Mesenchymal stem cell (in vitro differentiated cells and primary cell): ENCODE results near the gene MDM1.

Experiments
- DNase-seq: peaks from one replicate; pipeline ENCODE4 v3.0.0-alpha.2; 2013
- H2AFZ ChIP-seq: one replicate; pipeline ENCODE4 v1.6.1; 2013; ENCODE audit warnings: low read depth, mild to moderate bottlenecking, control low read depth, inconsistent platforms, low read length, moderate library complexity
- H2AK5ac ChIP-seq: 2 replicates; pipeline ENCODE4 v1.6.1; 2013; ENCODE audit warnings: low read length, moderate library complexity, mild to moderate bottlenecking, inconsistent platforms; ENCODE audit not compliant: severe bottlenecking
- H2BK120ac ChIP-seq: one replicate; pipeline ENCODE4 v1.6.1; 2013; ENCODE audit warnings: low read depth, mild to moderate bottlenecking, inconsistent platforms, low read length, moderate library complexity
- H2BK12ac ChIP-seq, 2 experiments: one replicate each; pipeline ENCODE4 v1.6.1; 2013; ENCODE audit warnings: inconsistent platforms in 2 of 2, low read length in 2 of 2, mild to moderate bottlenecking in 2 of 2, moderate library complexity in 2 of 2, control low read depth in 1 of 2
- H2BK15ac ChIP-seq: one replicate; pipeline ENCODE4 v1.6.1; 2013; ENCODE audit warnings: mild to moderate bottlenecking, low read depth, inconsistent platforms; ENCODE audit not compliant: poor library complexity, severe bottlenecking
- H2BK5ac ChIP-seq: 2 replicates; pipeline ENCODE4 v1.6.1; 2013; ENCODE audit warnings: low read depth, mild to moderate bottlenecking, low read length, control low read depth, inconsistent platforms; ENCODE audit not compliant: poor library complexity, severe bottlenecking
- H3K14ac ChIP-seq, 2 experiments: one replicate each; pipeline ENCODE4 v1.6.1; 2013; ENCODE audit warnings: inconsistent platforms in 2 of 2, low read length in 2 of 2, control low read depth in 1 of 2, mild to moderate bottlenecking in 1 of 2, moderate library complexity in 1 of 2
- H3K18ac ChIP-seq, 2 experiments: one replicate each; pipeline ENCODE4 v1.6.1; 2013; ENCODE audit warnings: inconsistent platforms in 2 of 2, low read length in 2 of 2, control low read depth in 1 of 2, low read depth in 1 of 2, mild to moderate bottlenecking in 1 of 2
- H3K23ac ChIP-seq, 2 experiments: one replicate each; pipeline ENCODE4 v1.6.1; 2013; ENCODE audit warnings: inconsistent platforms in 2 of 2, low read length in 2 of 2, mild to moderate bottlenecking in 2 of 2, moderate library complexity in 2 of 2, control low read depth in 1 of 2
- H3K27ac ChIP-seq: 2 replicates; pipeline ENCODE4 v1.5.1; 2013; ENCODE audit warnings: mild to moderate bottlenecking, moderate library complexity, low read length, control low read depth, inconsistent platforms; ENCODE audit not compliant: poor library complexity, severe bottlenecking
- H3K27me3 ChIP-seq, 2 experiments: 2 replicates each; pipeline versions ENCODE4 v1.6.1 to v1.7.0; 2013; ENCODE audit warnings: low read length in 2 of 2, mild to moderate bottlenecking in 2 of 2, moderate library complexity in 2 of 2, control low read depth in 1 of 2, inconsistent platforms in 1 of 2; ENCODE audit not compliant: control insufficient read depth in 1 of 2, insufficient read depth in 1 of 2
- H3K36me3 ChIP-seq, 2 experiments: 2 replicates each; pipeline versions ENCODE4 v1.6.1 to v1.7.0; 2013; ENCODE audit warnings: low read length in 2 of 2, control low read depth in 1 of 2, inconsistent platforms in 1 of 2, low read depth in 1 of 2, mild to moderate bottlenecking in 1 of 2; ENCODE audit not compliant: insufficient read depth in 2 of 2, control insufficient read depth in 1 of 2
- H3K4ac ChIP-seq, 2 experiments: one replicate each; pipeline ENCODE4 v1.6.1; 2013; ENCODE audit warnings: inconsistent platforms in 2 of 2, low read length in 2 of 2, mild to moderate bottlenecking in 2 of 2, moderate library complexity in 2 of 2, control low read depth in 1 of 2, low read depth in 1 of 2
- H3K4me1 ChIP-seq: 2 replicates; pipeline ENCODE4 v1.6.1; 2013; ENCODE audit warnings: low read depth, low read length, control low read depth; ENCODE audit not compliant: control insufficient read depth, insufficient read depth
- H3K4me2 ChIP-seq: 2 replicates; pipeline ENCODE4 v1.6.1; 2013; ENCODE audit warnings: low read length, mild to moderate bottlenecking, inconsistent platforms; ENCODE audit not compliant: poor library complexity, severe bottlenecking
- H3K4me3 ChIP-seq, 2 experiments: 2 replicates each; pipeline versions ENCODE4 v1.5.1 to v1.7.0; 2013; ENCODE audit warnings: low read length in 2 of 2, mild to moderate bottlenecking in 2 of 2, control low read depth in 1 of 2, low read depth in 1 of 2; ENCODE audit not compliant: insufficient read depth in 1 of 2
- H3K79me1 ChIP-seq: replicated peaks from 2 replicates; pipeline ENCODE4 v1.6.1; 2013; ENCODE audit warnings: mild to moderate bottlenecking, control low read depth, low read length, inconsistent platforms; ENCODE audit not compliant: poor library complexity, severe bottlenecking
- H3K9ac ChIP-seq: 2 replicates; pipeline ENCODE4 v1.7.0; 2013; ENCODE audit warnings: mild to moderate bottlenecking, low read length, moderate library complexity
- H3K9me3 ChIP-seq: 2 replicates; pipeline ENCODE4 v1.7.0; 2013; ENCODE audit warnings: mild to moderate bottlenecking, low read length; ENCODE audit not compliant: control insufficient read depth
- H4K8ac ChIP-seq: one replicate; pipeline ENCODE4 v1.6.1; 2013; ENCODE audit warnings: inconsistent platforms, mild to moderate bottlenecking, low read length, moderate library complexity
- H4K91ac ChIP-seq: one replicate; pipeline ENCODE4 v1.6.1; 2013; ENCODE audit warnings: mild to moderate bottlenecking, low read length, inconsistent platforms
- WGBS: methylation state at CpG from one replicate; pipeline ENCODE4 v1.1.7; 2013; ENCODE audit warnings: mixed read lengths; 5-methylcytosine and 5-hydroxymethylcytosine counted together

Gene MDM1

DNA sequence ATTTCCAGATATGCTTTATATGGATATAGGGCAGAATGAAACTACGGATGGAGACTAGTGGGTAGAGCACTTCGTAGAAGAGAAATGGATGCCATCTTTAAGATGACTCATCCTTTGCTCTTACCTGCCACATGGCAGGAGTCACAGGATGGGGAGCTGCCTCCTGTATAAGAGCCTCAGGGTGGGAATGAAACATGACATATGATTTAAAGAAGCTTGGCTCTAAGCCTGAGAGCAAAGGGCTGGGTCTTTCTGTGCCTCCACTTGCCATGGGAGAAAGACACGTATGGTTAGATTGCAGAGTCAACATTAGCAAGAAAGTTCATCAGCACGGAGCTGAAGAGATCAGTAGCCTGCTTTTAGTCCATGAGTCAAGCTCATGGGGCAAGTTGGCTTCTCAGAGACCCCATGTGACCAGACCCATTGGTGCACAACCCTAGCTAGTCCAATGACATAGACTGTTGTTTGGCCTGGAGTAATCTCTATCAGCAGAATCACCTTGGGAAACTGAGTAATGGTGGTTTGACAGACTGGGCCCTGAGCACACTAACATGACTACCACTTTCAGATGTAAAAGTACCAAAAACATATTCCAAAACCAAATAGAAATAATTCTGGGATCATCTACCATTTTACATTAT, 40.6 kb downstream of the MDM1 start:
- Histone ChIP-seq H3K14ac (no peak overlapping the region), H3K9ac (no peak overlapping the region), H2BK15ac (no peak overlapping the region), H3K36me3 (no peaks in the 10 kb centered on the region), H2BK120ac (no peak overlapping the region), H2AFZ (no peak overlapping the region), H3K4ac (no peak overlapping the region), H4K91ac (no peak overlapping the region), H3K4me2 (no peak overlapping the region), H3K9me3 (no peaks in the 10 kb centered on the region), H2BK5ac (no peak overlapping the region), H3K23ac (no peak overlapping the region), H3K4me3 (no peak overlapping the region), H3K27me3 (no peaks in the 10 kb centered on the region), H3K18ac (no peak overlapping the region), H3K4me1 (no peaks in the 10 kb centered on the region), H2BK12ac (no peak overlapping the region), H2AK5ac (no peak overlapping the region), H4K8ac (no peak overlapping the region), H3K79me1 (no peaks in the 10 kb centered on the region), H3K27ac (no peak overlapping the region)
- DNase-seq = no peak
- WGBS = 82% methylated on average over 4 of the region's 4 CpGs

DNA sequence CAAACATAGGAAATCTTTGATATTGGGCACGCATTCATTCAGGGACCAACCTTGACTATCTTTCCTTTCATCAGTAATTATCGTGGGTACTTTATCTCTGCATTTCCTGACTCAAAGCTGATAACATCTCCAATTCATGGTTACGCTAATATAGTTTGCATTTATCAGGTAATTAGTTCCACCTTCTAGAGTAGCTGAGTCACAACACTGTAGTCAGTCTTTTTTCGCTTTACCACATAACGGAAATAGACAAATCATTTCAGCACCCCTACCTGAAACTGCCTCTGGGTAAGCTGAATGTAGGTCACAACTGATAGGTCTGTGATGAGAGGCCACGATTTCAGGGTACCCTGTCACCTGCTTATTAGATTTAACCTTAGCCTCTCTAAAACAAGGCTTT, 42.0 kb downstream of the MDM1 start:
- Histone ChIP-seq H3K27me3 (no peaks in the 10 kb centered on the region), H3K14ac (no peak overlapping the region), H3K79me1 (no peaks in the 10 kb centered on the region), H2BK12ac (no peak overlapping the region), H3K4me1 (no peaks in the 10 kb centered on the region), H3K4me2 (no peak overlapping the region), H4K91ac (no peak overlapping the region), H2AK5ac (no peak overlapping the region), H2BK15ac (no peak overlapping the region), H3K9ac (no peak overlapping the region), H3K4ac (no peak overlapping the region), H4K8ac (no peak overlapping the region), H3K4me3 (no peak overlapping the region), H3K18ac (no peak overlapping the region), H2BK120ac (no peak overlapping the region), H2AFZ (no peak overlapping the region), H3K36me3 (no peaks in the 10 kb centered on the region), H3K9me3 (no peaks in the 10 kb centered on the region), H3K23ac (no peak overlapping the region), H2BK5ac (no peak overlapping the region), H3K27ac (no peak overlapping the region)
- no peak for DNase-seq
- WGBS = 88% methylated on average over 6 of the region's 6 CpGs

DNA sequence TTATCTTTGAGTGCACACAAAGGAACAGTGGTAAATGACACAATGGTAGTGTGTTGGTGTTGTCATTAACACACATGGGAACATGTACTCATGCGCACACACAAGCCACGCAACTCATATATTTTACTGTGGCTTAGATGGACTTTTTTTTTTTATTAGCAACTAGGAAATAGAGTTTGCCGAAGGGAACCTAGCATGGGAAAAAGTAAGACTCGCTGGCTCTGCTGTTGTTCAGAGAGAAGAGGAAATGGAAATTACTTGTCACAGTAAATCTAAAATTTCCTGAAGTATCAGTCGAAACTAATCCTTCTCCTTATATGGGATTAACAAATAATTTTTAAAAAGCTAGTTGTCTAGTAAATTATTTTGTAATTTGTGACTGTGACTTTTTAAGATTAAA, 45.1 kb downstream of the MDM1 start:
- no peaks in the 10 kb centered on the region for H3K4me1 ChIP-seq
- no peak overlapping the region for H3K18ac ChIP-seq
- H2AFZ ChIP-seq = no peak overlapping the region
- H4K91ac ChIP-seq = no peak overlapping the region
- WGBS = 83% methylated on average over 4 of the region's 5 CpGs
- no peaks in the 10 kb centered on the region for H3K36me3 ChIP-seq
- no peak overlapping the region for H3K9ac ChIP-seq
- no peak overlapping the region for H3K14ac ChIP-seq
- no peaks in the 10 kb centered on the region for H3K27me3 ChIP-seq
- H3K23ac ChIP-seq = no peak overlapping the region
- H3K4me2 ChIP-seq = no peak overlapping the region
- no peak overlapping the region for H2BK120ac ChIP-seq
- H2AK5ac ChIP-seq = no peak overlapping the region
- H3K4me3 ChIP-seq = no peak overlapping the region
- DNase-seq = no peak
- no peak overlapping the region for H2BK12ac ChIP-seq
- no peak overlapping the region for H4K8ac ChIP-seq
- H3K4ac ChIP-seq = no peak overlapping the region
- no peak overlapping the region for H3K27ac ChIP-seq
- H3K9me3 ChIP-seq = no peaks in the 10 kb centered on the region
- no peak overlapping the region for H2BK5ac ChIP-seq
- H3K79me1 ChIP-seq = no peaks in the 10 kb centered on the region
- H2BK15ac ChIP-seq = no peak overlapping the region

DNA sequence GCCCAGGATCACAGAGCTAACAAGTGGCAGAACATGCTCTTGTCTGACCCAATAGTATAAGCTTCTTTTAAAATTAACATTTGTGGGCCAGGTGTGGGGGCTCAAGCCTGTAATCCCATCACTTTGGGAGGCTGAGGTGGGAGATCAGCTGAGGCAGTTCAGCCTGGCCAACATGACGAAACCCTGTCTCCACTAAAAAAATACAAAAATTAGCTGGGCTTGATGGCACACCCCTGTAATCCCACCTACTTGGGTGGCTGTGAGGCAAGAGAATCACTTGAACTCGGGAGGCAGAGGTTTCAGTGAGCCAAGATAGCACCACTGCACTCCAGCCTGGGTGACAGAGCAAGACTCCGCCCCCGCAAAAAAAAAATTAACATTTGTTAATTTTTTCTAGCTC, 45.8 kb downstream of the MDM1 start:
- H3K36me3 ChIP-seq = no peaks in the 10 kb centered on the region
- H2BK12ac ChIP-seq = no peak overlapping the region
- no peak overlapping the region for H4K8ac ChIP-seq
- H3K18ac ChIP-seq = no peak overlapping the region
- no peaks in the 10 kb centered on the region for H3K9me3 ChIP-seq
- no peak overlapping the region for H3K14ac ChIP-seq
- no peak overlapping the region for H3K23ac ChIP-seq
- H2BK5ac ChIP-seq = no peak overlapping the region
- no peak overlapping the region for H4K91ac ChIP-seq
- no peaks in the 10 kb centered on the region for H3K4me1 ChIP-seq
- H3K4me2 ChIP-seq = no peak overlapping the region
- H3K27me3 ChIP-seq = no peaks in the 10 kb centered on the region
- 86% methylated on average over 4 of the region's 4 CpGs for WGBS
- H2BK120ac ChIP-seq = no peak overlapping the region
- H3K27ac ChIP-seq = no peak overlapping the region
- H3K9ac ChIP-seq = no peak overlapping the region
- H3K4me3 ChIP-seq = no peak overlapping the region
- H3K4ac ChIP-seq = no peak overlapping the region
- DNase-seq = no peak
- no peak overlapping the region for H2AK5ac ChIP-seq
- no peak overlapping the region for H2BK15ac ChIP-seq
- no peaks in the 10 kb centered on the region for H3K79me1 ChIP-seq
- no peak overlapping the region for H2AFZ ChIP-seq
